Mesenchymal stem cell (in vitro differentiated cells and primary cell): ENCODE data around the gene DIP2C.

Experiments used
- DNase-seq: peaks from one replicate; pipeline ENCODE4 v3.0.0-alpha.2; 2013
- H2AFZ ChIP-seq: one replicate; pipeline ENCODE4 v1.6.1; 2013; ENCODE audit warnings: low read depth, mild to moderate bottlenecking, control low read depth, inconsistent platforms, low read length, moderate library complexity
- H2AK5ac ChIP-seq: 2 replicates; pipeline ENCODE4 v1.6.1; 2013; ENCODE audit warnings: low read length, moderate library complexity, mild to moderate bottlenecking, inconsistent platforms; ENCODE audit not compliant: severe bottlenecking
- H2BK120ac ChIP-seq: one replicate; pipeline ENCODE4 v1.6.1; 2013; ENCODE audit warnings: low read depth, mild to moderate bottlenecking, inconsistent platforms, low read length, moderate library complexity
- H2BK12ac ChIP-seq, 2 experiments: one replicate each; pipeline ENCODE4 v1.6.1; 2013; ENCODE audit warnings: inconsistent platforms in 2 of 2, low read length in 2 of 2, mild to moderate bottlenecking in 2 of 2, moderate library complexity in 2 of 2, control low read depth in 1 of 2
- H2BK15ac ChIP-seq: one replicate; pipeline ENCODE4 v1.6.1; 2013; ENCODE audit warnings: mild to moderate bottlenecking, low read depth, inconsistent platforms; ENCODE audit not compliant: poor library complexity, severe bottlenecking
- H2BK5ac ChIP-seq: 2 replicates; pipeline ENCODE4 v1.6.1; 2013; ENCODE audit warnings: low read depth, mild to moderate bottlenecking, low read length, control low read depth, inconsistent platforms; ENCODE audit not compliant: poor library complexity, severe bottlenecking
- H3K14ac ChIP-seq, 2 experiments: one replicate each; pipeline ENCODE4 v1.6.1; 2013; ENCODE audit warnings: inconsistent platforms in 2 of 2, low read length in 2 of 2, control low read depth in 1 of 2, mild to moderate bottlenecking in 1 of 2, moderate library complexity in 1 of 2
- H3K18ac ChIP-seq, 2 experiments: one replicate each; pipeline ENCODE4 v1.6.1; 2013; ENCODE audit warnings: inconsistent platforms in 2 of 2, low read length in 2 of 2, control low read depth in 1 of 2, low read depth in 1 of 2, mild to moderate bottlenecking in 1 of 2
- H3K23ac ChIP-seq, 2 experiments: one replicate each; pipeline ENCODE4 v1.6.1; 2013; ENCODE audit warnings: inconsistent platforms in 2 of 2, low read length in 2 of 2, mild to moderate bottlenecking in 2 of 2, moderate library complexity in 2 of 2, control low read depth in 1 of 2
- H3K27ac ChIP-seq: 2 replicates; pipeline ENCODE4 v1.5.1; 2013; ENCODE audit warnings: mild to moderate bottlenecking, moderate library complexity, low read length, control low read depth, inconsistent platforms; ENCODE audit not compliant: poor library complexity, severe bottlenecking
- H3K27me3 ChIP-seq, 2 experiments: 2 replicates each; pipeline versions ENCODE4 v1.6.1 to v1.7.0; 2013; ENCODE audit warnings: low read length in 2 of 2, mild to moderate bottlenecking in 2 of 2, moderate library complexity in 2 of 2, control low read depth in 1 of 2, inconsistent platforms in 1 of 2; ENCODE audit not compliant: control insufficient read depth in 1 of 2, insufficient read depth in 1 of 2
- H3K36me3 ChIP-seq, 2 experiments: 2 replicates each; pipeline versions ENCODE4 v1.6.1 to v1.7.0; 2013; ENCODE audit warnings: low read length in 2 of 2, control low read depth in 1 of 2, inconsistent platforms in 1 of 2, low read depth in 1 of 2, mild to moderate bottlenecking in 1 of 2; ENCODE audit not compliant: insufficient read depth in 2 of 2, control insufficient read depth in 1 of 2
- H3K4ac ChIP-seq, 2 experiments: one replicate each; pipeline ENCODE4 v1.6.1; 2013; ENCODE audit warnings: inconsistent platforms in 2 of 2, low read length in 2 of 2, mild to moderate bottlenecking in 2 of 2, moderate library complexity in 2 of 2, control low read depth in 1 of 2, low read depth in 1 of 2
- H3K4me1 ChIP-seq: 2 replicates; pipeline ENCODE4 v1.6.1; 2013; ENCODE audit warnings: low read depth, low read length, control low read depth; ENCODE audit not compliant: control insufficient read depth, insufficient read depth
- H3K4me2 ChIP-seq: 2 replicates; pipeline ENCODE4 v1.6.1; 2013; ENCODE audit warnings: low read length, mild to moderate bottlenecking, inconsistent platforms; ENCODE audit not compliant: poor library complexity, severe bottlenecking
- H3K4me3 ChIP-seq, 2 experiments: 2 replicates each; pipeline versions ENCODE4 v1.5.1 to v1.7.0; 2013; ENCODE audit warnings: low read length in 2 of 2, mild to moderate bottlenecking in 2 of 2, control low read depth in 1 of 2, low read depth in 1 of 2; ENCODE audit not compliant: insufficient read depth in 1 of 2
- H3K79me1 ChIP-seq: replicated peaks from 2 replicates; pipeline ENCODE4 v1.6.1; 2013; ENCODE audit warnings: mild to moderate bottlenecking, control low read depth, low read length, inconsistent platforms; ENCODE audit not compliant: poor library complexity, severe bottlenecking
- H3K9ac ChIP-seq: 2 replicates; pipeline ENCODE4 v1.7.0; 2013; ENCODE audit warnings: mild to moderate bottlenecking, low read length, moderate library complexity
- H3K9me3 ChIP-seq: 2 replicates; pipeline ENCODE4 v1.7.0; 2013; ENCODE audit warnings: mild to moderate bottlenecking, low read length; ENCODE audit not compliant: control insufficient read depth
- H4K8ac ChIP-seq: one replicate; pipeline ENCODE4 v1.6.1; 2013; ENCODE audit warnings: inconsistent platforms, mild to moderate bottlenecking, low read length, moderate library complexity
- H4K91ac ChIP-seq: one replicate; pipeline ENCODE4 v1.6.1; 2013; ENCODE audit warnings: mild to moderate bottlenecking, low read length, inconsistent platforms
- WGBS: methylation state at CpG from one replicate; pipeline ENCODE4 v1.1.7; 2013; ENCODE audit warnings: mixed read lengths; 5-methylcytosine and 5-hydroxymethylcytosine counted together

DIP2C gene

GRCh38 chr10:293636-294035 lies 395.8 kb downstream of the DIP2C start:
- no peak overlapping the region for H3K14ac ChIP-seq
- H2AK5ac ChIP-seq: no peak overlapping the region
- no peaks in the 10 kb centered on the region for H3K27me3 ChIP-seq
- peaks cover 11% of the 10 kb centered on the region for H3K4me1 ChIP-seq
- WGBS: 94% methylated on average over 4 of the region's 4 CpGs
- H2AFZ ChIP-seq: no peak overlapping the region
- no peak overlapping the region for H4K91ac ChIP-seq
- H3K23ac ChIP-seq: no peak overlapping the region
- peaks cover 27% of the 10 kb centered on the region for H3K79me1 ChIP-seq
- H3K9me3 ChIP-seq: no peaks in the 10 kb centered on the region
- H3K4me3 ChIP-seq: no peak overlapping the region
- no peak overlapping the region for H2BK12ac ChIP-seq
- no peak overlapping the region for H4K8ac ChIP-seq
- no peak for DNase-seq
- no peak overlapping the region for H3K18ac ChIP-seq
- no peak overlapping the region for H3K9ac ChIP-seq
- H3K4ac ChIP-seq: no peak overlapping the region
- no peak overlapping the region for H3K4me2 ChIP-seq
- H2BK120ac ChIP-seq: no peak overlapping the region
- H3K27ac ChIP-seq: no peak overlapping the region
- peaks cover 33 to 43% of the 10 kb centered on the region in 2 experiments for H3K36me3 ChIP-seq
- no peak overlapping the region for H2BK5ac ChIP-seq
- no peak overlapping the region for H2BK15ac ChIP-seq

DNA sequence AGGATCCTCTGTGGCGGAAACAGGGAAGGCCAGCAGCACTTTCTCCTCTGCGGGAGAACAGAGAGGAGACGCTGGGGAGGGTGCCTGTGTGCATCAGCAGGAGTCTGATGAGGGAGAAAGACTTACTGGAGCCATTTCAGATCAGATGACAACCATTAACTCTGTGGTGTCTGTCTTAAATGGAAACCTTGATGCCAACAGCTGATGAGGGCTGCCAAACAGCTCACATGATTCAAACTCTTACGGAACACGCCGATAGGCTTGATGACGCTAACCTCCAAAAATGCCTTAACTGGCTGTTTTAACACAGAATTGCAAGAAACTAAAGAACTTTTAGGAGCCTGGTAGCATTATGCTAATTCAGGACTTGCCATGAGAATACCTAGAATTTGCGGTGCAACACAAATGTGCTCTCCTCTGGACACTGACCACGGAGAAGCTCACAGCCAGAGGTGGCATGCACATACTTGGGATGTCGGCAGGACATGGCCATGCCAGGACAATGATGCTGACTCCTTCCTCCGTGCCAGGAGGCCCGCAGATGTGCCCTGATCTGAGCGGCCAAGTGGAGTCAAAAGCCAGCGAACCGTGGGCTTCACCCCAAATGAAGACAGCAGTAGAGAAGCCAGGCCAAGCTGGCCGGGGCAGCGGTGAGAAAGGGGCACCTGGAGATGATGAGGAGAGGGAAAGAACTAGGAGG lies 399.3 kb downstream of the DIP2C start:
- 95% methylated on average over 17 of the region's 17 CpGs for whole genome bisulfite sequencing
- H2BK120ac ChIP-seq: no peak overlapping the region
- no peak overlapping the region for H3K4me3 ChIP-seq
- H2AK5ac ChIP-seq: no peak overlapping the region
- H2BK5ac ChIP-seq: no peak overlapping the region
- peaks cover 13% of the 10 kb centered on the region for H3K4me1 ChIP-seq
- H3K79me1 ChIP-seq: peaks cover 22% of the 10 kb centered on the region
- no peak overlapping the region for H2BK15ac ChIP-seq
- H3K23ac ChIP-seq: no peak overlapping the region
- H3K27me3 ChIP-seq: no peaks in the 10 kb centered on the region
- no peak overlapping the region for H2BK12ac ChIP-seq
- no peak overlapping the region for H3K18ac ChIP-seq
- no peak for DNase-seq
- no peak overlapping the region for H3K4ac ChIP-seq
- peak overlapping the region; percentile 49 for H3K9ac ChIP-seq
- H4K91ac ChIP-seq: no peak overlapping the region
- peaks cover 47 to 68% of the 10 kb centered on the region in 2 experiments for H3K36me3 ChIP-seq
- H3K4me2 ChIP-seq: no peak overlapping the region
- H2AFZ ChIP-seq: no peak overlapping the region
- H3K27ac ChIP-seq: no peak overlapping the region
- H4K8ac ChIP-seq: no peak overlapping the region
- no peaks in the 10 kb centered on the region for H3K9me3 ChIP-seq
- H3K14ac ChIP-seq: no peak overlapping the region

DNA sequence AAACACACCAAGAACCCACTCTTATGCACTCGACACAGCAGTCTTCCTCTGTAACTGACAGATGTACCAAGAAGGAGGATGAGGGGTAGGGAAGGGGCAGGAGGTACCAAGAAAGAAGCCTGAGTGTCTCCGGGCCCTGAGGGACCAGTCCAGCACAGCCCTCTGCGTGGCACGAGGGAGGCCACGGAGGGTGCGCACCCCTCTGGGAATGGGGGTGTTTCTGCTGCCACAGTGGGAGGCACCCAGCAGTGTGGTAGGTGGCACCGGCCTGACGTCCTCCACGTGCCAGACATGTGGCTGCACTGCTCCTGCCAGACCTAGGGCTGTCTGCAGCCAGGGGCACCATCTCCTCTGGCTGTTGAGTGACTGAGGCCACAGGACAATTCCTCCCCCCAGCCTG lies 399.9 kb downstream of the DIP2C start:
- H2BK5ac ChIP-seq: no peak overlapping the region
- over 99% methylated on average over 9 of the region's 9 CpGs for WGBS
- peaks cover 52 to 74% of the 10 kb centered on the region in 2 experiments for H3K36me3 ChIP-seq
- no peak overlapping the region for H3K27ac ChIP-seq
- peaks cover 13% of the 10 kb centered on the region for H3K4me1 ChIP-seq
- H3K18ac ChIP-seq: no peak overlapping the region
- no peak overlapping the region for H2AK5ac ChIP-seq
- no peak overlapping the region for H2BK15ac ChIP-seq
- no peak overlapping the region for H3K4me2 ChIP-seq
- H3K23ac ChIP-seq: peak overlapping the region in 1 of 2 experiments; percentile 46
- no peak overlapping the region for H4K91ac ChIP-seq
- H2BK120ac ChIP-seq: no peak overlapping the region
- H4K8ac ChIP-seq: no peak overlapping the region
- H2AFZ ChIP-seq: no peak overlapping the region
- no peak for DNase-seq
- no peaks in the 10 kb centered on the region for H3K9me3 ChIP-seq
- H3K27me3 ChIP-seq: no peaks in the 10 kb centered on the region
- peaks cover 22% of the 10 kb centered on the region for H3K79me1 ChIP-seq
- H3K4me3 ChIP-seq: no peak overlapping the region
- no peak overlapping the region for H3K4ac ChIP-seq
- no peak overlapping the region for H2BK12ac ChIP-seq
- H3K9ac ChIP-seq: peak overlapping the region; percentile 49
- peak overlapping the region in 1 of 2 experiments; percentile 64 for H3K14ac ChIP-seq

DNA sequence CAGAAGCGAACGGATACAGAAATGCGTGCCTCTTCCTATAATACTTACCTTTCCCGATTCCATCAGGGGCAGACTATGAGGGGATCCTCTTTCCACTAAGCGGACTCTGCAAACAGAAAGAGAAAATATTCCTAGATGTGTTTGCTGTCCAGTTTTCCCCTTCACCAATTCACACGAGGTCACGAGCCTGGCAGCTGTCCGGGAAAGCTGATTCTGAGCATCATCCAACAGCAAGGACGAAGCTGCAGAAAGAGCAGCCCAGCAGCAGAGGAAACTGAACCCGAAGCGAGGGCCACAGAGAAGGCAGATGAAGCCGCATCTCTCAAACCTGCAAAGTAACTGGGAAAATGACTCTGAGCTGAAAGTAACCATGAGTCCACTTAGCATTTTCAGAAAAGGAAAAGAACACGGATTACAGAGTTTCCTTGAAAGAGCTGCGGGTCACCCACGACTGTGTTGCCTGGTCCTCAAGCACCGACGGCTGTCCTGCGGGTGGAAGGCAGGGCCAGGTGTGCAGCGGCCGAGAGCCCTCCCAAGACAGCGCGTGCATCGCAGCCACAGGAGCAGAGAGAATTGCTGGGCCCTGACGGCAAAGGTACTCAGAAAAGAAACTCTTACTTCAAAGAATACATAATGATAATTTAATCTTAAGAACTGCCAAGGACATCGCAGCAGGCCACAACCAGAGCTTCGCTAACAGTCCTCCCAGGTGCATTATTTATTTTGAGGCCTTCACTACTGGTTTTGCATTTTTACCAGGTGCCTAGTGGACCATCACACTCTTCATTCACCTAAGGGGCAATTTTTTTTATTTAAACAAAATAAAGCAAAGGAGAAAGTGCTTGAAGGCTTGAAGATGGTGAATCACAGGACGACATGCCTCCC lies 400.9 kb downstream of the DIP2C start:
- Histone ChIP-seq H2AFZ (no peak overlapping the region), H3K18ac (no peak overlapping the region), H3K79me1 (peaks cover 20% of the 10 kb centered on the region), H2BK5ac (no peak overlapping the region), H3K4me2 (no peak overlapping the region), H3K27me3 (no peaks in the 10 kb centered on the region), H3K9ac (no peak overlapping the region), H3K23ac (no peak overlapping the region), H3K36me3 (peaks cover 57 to 84% of the 10 kb centered on the region in 2 experiments), H4K91ac (no peak overlapping the region), H2AK5ac (no peak overlapping the region), H2BK120ac (no peak overlapping the region), H2BK15ac (no peak overlapping the region), H4K8ac (no peak overlapping the region), H3K4me3 (no peak overlapping the region), H3K27ac (no peak overlapping the region), H3K4me1 (peaks cover 11% of the 10 kb centered on the region), H3K9me3 (no peaks in the 10 kb centered on the region), H3K4ac (no peak overlapping the region), H2BK12ac (no peak overlapping the region), H3K14ac (no peak overlapping the region)
- 94% methylated on average over 27 of the region's 27 CpGs for WGBS
- DNase-seq: no peak
